GM12864 (cell line): ENCODE measurements around the gene SKOR1.

Experiments used
- DNase-seq: peaks from one replicate; pipeline ENCODE4 v3.0.0-alpha.2; 2011; ENCODE audit warnings: low read depth
- H3K4me3 ChIP-seq: 2 replicates; pipeline ENCODE4 v1.5.1; 2011; ENCODE audit warnings: mild to moderate bottlenecking, low read depth, low read length, control low read depth
- CTCF ChIP-seq: IDR thresholded peaks from 2 replicates; pipeline ENCODE4 v1.5.1; 2011; ENCODE audit warnings: low read depth, mild to moderate bottlenecking, moderate library complexity, low read length, control low read depth, inconsistent platforms; ENCODE audit errors: missing control alignments

SKOR1 gene

GRCh38 chr15:67865331-67865730 lies 40.0 kb downstream of the SKOR1 start:
- no peak for TF ChIP-seq CTCF
- H3K4me3 ChIP-seq = no peak overlapping the region
- no peak for DNase-seq

- no peak overlapping the region for H3K4me3 ChIP-seq
- TF ChIP-seq CTCF = no peak
Measured at GRCh38 chr15:67865766-67866165, 40.5 kb downstream of the SKOR1 start.

GRCh38 chr15:67869701-67870100 lies 44.4 kb downstream of the SKOR1 start:
- H3K4me3 ChIP-seq = no peak overlapping the region

More at GRCh38 chr15:67865766-67866165, 40.5 kb downstream of the SKOR1 start:
- no peak for DNase-seq

GRCh38 chr15:67870868-67871408 lies 45.6 kb downstream of the SKOR1 start:
- TF ChIP-seq CTCF = no peak
- DNase-seq = no peak
- H3K4me3 ChIP-seq = no peak overlapping the region

More at GRCh38 chr15:67869701-67870100, 44.4 kb downstream of the SKOR1 start:
- no peak for DNase-seq
- TF ChIP-seq CTCF = no peak

GRCh38 chr15:67873777-67874176 lies 48.5 kb downstream of the SKOR1 start:
- no peak for TF ChIP-seq CTCF
- DNase-seq = no peak
- H3K4me3 ChIP-seq = no peak overlapping the region

GRCh38 chr15:67878712-67879206 lies 53.5 kb downstream of the SKOR1 start:
- TF ChIP-seq CTCF = no peak
- H3K4me3 ChIP-seq = no peak overlapping the region
- no peak for DNase-seq
